C4-2B (cell line): ENCODE results near the gene ZP2.
"Not testable (repeated sequence)": the region's sequence is repeated elsewhere in the genome, so short reads cannot be mapped to it uniquely, and the experiment has no call there.

Source experiments
- H3K27ac ChIP-seq: fragments of 450-650 bp; 2 replicates; pipeline ENCODE4 v1.5.1; 2017
- ZFX ChIP-seq: fragments of 450-650 bp; IDR thresholded peaks from 2 replicates; pipeline ENCODE4 v1.6.1; 2017
- TF ChIP-seq, protein P1 (sequence below): fragments of 450-650 bp; conservative IDR thresholded peaks from 2 replicates; pipeline ENCODE4 v1.5.1; 2017; ENCODE audit warnings: mild to moderate bottlenecking

The ZP2 gene

DNA sequence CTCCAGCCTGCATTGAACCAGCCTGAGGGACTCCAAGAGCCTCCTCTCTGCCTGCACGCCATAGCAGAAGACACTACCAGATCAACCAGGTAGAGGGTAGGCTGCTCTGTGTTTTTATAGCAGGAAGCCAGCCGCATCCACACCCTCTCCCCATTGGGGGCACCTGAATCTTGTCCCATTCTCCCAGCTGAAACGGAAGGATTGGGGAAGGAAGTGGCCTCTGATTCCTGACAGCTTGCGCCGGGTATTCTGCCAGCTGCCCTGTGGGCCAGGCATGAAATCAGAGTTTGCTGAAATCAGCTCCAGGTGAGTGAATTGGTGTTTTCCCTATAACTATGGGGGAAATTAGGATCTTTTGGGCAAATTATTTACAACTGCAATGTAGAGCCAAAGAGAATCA lies at the start of gene ZP2:
TSS of gene ZP2 (minus strand) at position 89 of the 400 bp plus-strand sequence. CDS start at position 62, 27 bp downstream.
- TF ChIP-seq, protein P1, sequence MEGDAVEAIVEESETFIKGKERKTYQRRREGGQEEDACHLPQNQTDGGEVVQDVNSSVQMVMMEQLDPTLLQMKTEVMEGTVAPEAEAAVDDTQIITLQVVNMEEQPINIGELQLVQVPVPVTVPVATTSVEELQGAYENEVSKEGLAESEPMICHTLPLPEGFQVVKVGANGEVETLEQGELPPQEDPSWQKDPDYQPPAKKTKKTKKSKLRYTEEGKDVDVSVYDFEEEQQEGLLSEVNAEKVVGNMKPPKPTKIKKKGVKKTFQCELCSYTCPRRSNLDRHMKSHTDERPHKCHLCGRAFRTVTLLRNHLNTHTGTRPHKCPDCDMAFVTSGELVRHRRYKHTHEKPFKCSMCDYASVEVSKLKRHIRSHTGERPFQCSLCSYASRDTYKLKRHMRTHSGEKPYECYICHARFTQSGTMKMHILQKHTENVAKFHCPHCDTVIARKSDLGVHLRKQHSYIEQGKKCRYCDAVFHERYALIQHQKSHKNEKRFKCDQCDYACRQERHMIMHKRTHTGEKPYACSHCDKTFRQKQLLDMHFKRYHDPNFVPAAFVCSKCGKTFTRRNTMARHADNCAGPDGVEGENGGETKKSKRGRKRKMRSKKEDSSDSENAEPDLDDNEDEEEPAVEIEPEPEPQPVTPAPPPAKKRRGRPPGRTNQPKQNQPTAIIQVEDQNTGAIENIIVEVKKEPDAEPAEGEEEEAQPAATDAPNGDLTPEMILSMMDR, result no peak
- TF ChIP-seq ZFX, result no peak
- H3K27ac ChIP-seq, result no peak within 1 kb of the TSS

DNA sequence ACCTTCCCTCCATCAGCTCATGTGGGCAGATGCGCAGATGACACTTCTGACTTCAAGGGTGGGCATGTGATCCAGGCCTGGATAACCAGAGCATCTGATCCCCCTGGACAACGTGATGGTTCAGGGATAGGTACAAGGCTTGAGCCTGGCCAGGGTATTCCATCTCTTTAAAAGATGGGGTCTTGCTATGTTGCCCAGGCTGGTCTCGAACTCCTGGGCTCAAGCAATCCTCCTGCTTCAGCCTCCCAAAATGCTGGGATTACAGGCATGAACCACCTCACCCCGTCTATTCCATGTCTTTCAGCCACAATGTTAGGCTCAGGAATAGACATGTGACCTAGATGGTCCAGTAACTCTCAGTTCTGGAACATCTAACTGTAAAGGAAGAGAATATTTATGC lies 45.9 kb upstream of the ZP2 start:
- TF ChIP-seq ZFX, result no peak
- TF ChIP-seq, protein P1, result no peak
- H3K27ac ChIP-seq, result no peak overlapping the region

DNA sequence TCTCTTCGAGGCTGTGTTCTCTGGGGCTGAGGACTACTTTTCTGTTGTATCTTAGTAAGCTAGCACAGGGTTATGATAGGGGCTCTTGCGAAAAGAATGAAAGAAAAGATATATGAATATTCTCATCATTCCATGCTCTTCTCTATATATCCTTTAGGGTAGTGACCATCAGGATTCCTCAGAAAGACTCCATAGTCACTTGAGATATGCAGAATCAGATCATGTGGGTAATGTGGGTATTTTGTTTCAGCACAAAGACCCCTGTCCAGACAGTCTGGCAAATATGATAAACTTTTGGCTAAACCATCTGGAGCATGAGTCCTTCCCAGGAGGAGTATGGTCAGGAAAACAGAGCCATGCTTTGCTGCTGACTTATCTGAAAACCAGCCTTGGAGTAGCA lies 45.3 kb upstream of the ZP2 start:
- TF ChIP-seq, protein P1, result no peak
- TF ChIP-seq ZFX, result no peak
- no peak overlapping the region for H3K27ac ChIP-seq

DNA sequence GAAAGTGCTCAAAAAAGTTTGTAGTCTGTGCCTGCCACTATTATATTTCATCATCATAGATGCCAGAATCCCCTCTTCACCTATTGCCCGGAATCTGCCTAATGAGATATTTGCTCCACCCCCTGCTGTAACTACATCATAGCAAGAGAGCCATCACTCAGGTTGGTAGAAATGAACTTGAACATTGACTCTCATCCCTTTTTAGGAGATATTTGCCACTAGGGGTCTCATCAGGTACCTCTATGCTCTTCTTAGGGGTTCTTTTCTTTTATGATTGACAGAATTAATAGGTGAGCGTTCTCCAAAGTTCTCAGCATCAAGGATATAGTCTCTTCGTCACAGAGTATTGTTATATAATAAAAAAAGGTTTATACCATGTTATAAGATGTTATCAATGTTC lies 42.1 kb upstream of the ZP2 start:
- no peak overlapping the region for H3K27ac ChIP-seq

DNA sequence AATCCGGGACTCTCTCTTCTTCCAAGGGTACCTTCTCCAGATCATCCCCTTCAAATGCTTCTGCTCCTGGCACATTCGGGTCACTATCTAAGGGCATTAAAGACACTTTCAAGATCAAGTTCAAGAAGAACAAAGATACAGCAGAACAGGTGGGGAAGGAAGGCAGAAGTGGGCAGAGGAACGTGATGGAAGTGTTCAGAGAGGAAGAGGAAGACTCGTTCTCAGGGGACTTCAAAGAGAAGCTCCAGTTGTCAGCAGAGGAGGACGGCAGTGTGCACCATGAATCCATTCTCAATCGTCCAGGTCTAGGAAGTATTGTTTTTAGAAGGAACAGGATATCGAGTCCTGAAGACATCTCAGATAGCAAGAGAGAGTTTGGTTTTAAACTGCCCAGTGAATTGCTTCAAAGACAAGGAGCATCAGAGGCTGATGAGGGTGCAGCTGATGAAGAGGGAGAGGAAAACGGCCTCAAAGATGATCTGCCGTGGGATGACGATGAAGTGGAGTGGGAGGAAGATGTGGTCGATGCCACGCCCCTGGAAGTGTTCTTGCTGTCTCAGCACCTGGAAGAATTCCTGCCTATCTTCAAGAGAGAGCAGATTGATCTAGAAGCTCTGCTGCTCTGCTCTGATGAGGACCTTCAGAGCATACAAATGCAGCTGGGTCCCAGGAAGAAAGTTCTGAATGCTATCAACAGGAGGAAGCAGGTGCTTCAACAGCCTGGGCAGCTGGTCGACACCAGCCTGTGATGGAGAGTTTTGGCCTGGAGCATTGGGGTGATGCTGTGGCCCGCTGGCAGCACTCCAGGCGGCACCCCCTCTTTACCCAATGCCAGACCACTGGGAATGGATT lies 38.9 kb upstream of the ZP2 start:
- TF ChIP-seq, protein P1, result no peak
- TF ChIP-seq ZFX, result no peak
- H3K27ac ChIP-seq, result no peak overlapping the region

More for the DNA sequence above, 42.1 kb upstream of the ZP2 start:
- TF ChIP-seq, protein P1, result no peak
- TF ChIP-seq ZFX, result no peak

DNA sequence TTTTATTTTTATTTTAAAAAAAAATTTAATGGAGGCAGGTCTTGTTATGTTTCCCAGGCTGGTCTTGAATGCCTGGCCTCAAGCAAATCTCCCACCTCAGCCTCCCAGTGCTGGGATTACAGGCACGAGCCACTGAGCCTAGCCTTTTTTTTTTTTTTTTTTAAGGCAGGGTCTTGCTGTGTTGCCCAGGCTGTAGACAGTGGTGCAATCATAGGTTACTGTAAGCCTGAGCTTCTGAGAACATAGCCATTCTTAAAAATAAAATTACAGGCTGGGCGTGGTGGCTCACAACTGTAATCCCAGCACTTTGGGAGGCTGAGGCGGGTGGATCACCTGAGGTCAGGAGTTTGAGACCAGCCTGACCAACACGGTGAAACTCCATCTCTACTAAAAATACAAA lies 36.8 kb upstream of the ZP2 start:
- H3K27ac ChIP-seq, result not testable (repeated sequence)

DNA sequence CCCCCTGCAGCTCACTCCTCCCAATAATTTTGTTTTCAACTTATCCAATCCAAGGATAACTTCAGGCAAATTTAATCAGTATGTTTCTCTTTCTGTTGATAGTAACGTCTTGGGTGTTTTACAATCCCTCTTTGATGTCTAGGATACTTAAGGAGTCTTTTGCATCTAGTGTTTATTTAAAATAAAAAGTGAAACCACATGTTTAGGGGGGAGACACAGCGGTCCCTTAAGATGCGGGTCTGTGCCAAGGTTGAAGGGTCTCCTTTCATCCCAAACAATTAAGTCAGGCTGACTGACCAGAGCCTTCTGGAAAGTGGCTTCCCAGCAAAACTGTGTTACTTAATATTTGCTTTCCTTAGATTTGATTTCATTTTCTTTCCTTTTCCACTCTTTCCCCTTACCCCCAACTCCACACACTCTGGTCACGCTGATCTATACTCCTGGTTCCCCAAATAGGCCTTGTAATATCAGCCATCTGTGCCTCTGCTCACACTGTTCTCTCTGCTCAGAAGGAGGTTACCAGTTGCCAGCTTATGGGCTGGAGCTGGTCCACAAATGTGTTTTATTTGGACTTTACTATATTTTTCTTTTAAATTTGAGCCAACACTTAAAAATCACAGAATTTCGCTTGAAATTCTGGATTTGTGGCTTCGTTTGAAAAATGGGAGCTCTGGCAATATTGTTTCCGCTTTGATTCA lies 33.3 kb upstream of the ZP2 start:
- TF ChIP-seq, protein P1, result no peak
- TF ChIP-seq ZFX, result no peak
- H3K27ac ChIP-seq, result peak overlapping the region; percentile 62; the same call in 1 of the 2 replicates
